Activated effector memory CD4-positive, alpha-beta T cell treated with Interleukin-2 at 50 U/mL for 16 hours (primary cell): ENCODE results near the gene CELA1.
"Not testable (repeated sequence)": the region's sequence is repeated elsewhere in the genome, so short reads cannot be mapped to it uniquely, and the experiment has no call there.

Experiments used
- DNase-seq: peaks from one replicate; pipeline ENCODE4 v3.0.0-alpha.2; 2020

Gene CELA1

DNA sequence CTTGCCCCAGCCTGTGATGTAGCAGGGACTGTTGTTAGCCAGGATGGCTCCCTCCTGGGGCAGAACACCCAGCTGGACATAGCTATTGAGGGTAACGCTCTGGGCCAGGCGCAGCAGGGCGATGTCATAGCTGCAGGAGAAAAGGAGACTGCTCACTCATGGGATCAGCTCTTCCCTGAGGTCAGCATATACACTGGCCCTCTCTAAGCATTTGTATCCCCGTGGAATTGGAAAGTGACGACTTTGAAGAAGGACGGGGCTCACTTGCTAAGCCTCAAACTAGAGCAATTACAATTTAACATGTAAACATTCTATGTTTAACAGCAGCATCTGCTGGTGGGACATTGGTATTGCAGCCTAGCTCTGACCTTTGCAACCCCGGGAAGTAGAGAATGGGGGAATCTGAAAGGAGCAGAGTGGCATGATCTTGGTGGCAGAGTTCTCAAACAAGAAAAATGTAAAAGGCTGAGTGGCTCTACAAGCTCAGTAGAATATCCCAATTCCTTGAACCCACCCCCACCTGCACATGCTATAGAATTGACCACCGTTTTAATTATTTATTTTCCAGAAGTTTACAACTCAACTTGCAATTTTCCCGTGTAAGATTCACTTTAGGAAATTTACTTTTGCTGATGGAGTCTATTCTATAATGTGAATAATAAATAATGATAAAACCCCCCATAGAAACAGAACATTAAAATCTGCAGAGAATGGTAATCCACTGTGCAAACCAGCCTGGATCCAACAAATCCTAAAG is 5.0 kb downstream of the CELA1 start:
- peak; percentile 51 for DNase-seq

- DNase-seq = no peak
Observed at GRCh38 chr12:51339750-51340149, 6.7 kb downstream of the CELA1 start.

DNA sequence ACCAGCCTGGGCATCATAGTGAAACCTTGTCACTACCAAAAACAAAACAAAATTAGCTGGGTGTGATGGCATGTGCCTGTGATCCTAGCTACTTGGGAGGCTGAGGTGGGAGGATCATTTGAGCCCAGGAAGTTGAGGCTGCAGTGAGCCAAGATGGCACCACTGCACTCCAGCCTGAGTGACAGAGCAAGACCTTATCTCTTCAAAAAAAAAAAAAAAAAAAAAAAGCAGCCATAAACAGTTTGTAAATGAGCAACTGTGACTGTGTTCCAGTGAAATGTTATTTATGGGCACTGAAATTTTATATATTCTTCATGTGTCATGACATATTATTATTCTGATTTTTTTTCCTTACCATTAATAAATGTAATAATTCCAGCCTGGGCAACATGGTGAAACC is 9.1 kb downstream of the CELA1 start:
- not testable (repeated sequence) for DNase-seq

GRCh38 chr12:51335931-51336330 is 10.5 kb downstream of the CELA1 start:
- DNase-seq = no peak

- DNase-seq = no peak
Observed at GRCh38 chr12:51334764-51335163, 11.7 kb downstream of the CELA1 start.

- no peak for DNase-seq
Observed at GRCh38 chr12:51333536-51333935, 12.9 kb downstream of the CELA1 start.

DNA sequence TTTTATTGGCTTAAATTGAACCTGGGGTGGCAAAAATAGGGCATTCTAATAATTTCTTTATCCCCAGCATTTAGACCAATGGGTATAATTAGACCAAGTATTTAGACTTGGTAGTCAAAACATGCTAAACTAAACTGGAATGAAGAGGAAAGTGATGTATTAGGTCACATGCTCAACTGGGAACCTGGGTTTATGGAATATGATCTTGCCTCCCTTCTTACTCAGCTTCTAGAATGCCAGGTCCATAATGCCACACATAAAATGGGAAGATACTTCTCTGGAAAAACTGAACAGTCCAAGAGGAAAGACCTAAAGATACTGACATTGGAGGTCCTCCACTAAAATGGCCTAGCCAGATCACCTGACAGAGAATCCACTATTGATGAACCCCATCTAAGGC is 16.3 kb downstream of the CELA1 start:
- no peak for DNase-seq

DNA sequence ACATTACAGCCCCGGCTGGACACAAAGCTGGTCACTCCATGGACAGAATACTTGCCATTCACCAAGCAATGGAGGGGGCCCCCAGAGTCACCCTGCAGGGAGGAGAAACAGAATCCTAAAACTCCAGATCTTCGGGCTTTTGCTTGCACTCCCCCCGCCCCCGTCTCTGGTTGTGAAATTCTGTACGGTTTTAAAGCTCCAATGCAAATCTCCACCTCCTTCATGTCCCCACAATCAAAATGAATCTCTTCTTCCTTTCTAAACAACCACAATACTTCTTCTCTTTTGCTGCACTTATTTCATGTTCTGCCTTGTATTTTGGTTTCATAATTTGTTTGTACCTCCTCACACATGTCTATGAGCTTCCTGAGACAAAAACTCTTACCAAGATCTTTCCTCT is 16.7 kb downstream of the CELA1 start:
- DNase-seq = no peak

DNA sequence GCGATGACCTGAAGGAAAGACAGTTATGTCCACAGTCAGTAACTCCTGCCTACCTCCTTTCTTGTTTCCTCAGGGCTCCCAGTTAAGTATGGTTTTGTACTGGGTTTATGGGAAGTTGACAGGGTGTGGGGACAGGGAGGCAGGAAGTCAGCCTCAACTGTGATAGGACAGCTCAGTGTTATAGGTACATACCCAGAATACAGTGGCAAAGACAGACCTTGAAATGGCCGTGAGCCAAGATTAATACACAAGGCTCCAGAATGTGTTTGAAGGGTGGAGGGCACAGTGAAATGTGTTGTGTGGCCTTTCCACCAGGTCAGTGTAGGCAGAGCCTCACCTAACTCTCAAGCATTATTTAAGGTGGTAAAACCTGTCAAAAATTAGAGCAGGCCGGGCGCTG is 17.9 kb downstream of the CELA1 start:
- no peak for DNase-seq

DNA sequence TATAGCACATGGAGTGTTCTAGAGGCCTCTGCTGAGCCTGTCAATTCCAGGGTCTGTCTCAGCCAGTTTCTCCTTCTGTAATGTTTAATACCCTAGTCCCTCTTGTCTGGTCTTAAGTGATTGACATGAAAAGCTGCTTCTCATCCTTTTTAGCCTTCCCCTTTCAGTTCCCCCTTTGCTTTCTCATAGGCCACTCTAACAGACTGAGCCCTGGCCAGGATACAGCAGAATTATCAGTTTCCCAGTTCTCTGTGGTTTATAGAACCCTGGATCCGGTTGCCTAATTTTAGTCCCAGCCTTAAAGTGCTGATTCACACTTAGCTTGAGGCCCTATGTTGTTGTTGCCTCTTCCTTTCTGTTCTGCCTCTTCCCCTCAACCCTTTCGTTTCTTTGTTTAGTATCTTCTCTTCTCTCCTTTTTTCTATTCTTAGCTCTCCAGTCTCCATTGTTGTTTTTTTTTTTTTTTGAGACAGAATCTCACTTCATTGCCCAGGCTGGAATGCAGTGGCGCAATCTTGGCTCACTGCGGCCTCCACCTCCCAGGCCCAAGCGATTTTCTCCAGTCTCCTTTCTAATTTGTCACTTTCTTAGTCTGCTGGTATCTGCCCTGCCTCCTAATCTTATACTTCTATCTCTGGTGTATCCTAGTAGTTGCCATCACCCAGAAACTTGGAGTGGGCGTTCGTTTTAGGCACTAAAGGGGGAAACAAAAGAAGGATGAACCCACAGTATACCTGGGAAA is 19.6 kb downstream of the CELA1 start:
- DNase-seq = no peak

- DNase-seq = no peak
Observed at GRCh38 chr12:51324953-51325352, 21.5 kb downstream of the CELA1 start.

GRCh38 chr12:51323966-51324895 is 22.2 kb downstream of the CELA1 start, which contains the start of gene BIN2:
Gene BIN2, minus strand, starts transcription at chr12:51324174. Its CDS starts 72 bp downstream, at chr12:51324102.
- peak; percentile 74 for DNase-seq

DNA sequence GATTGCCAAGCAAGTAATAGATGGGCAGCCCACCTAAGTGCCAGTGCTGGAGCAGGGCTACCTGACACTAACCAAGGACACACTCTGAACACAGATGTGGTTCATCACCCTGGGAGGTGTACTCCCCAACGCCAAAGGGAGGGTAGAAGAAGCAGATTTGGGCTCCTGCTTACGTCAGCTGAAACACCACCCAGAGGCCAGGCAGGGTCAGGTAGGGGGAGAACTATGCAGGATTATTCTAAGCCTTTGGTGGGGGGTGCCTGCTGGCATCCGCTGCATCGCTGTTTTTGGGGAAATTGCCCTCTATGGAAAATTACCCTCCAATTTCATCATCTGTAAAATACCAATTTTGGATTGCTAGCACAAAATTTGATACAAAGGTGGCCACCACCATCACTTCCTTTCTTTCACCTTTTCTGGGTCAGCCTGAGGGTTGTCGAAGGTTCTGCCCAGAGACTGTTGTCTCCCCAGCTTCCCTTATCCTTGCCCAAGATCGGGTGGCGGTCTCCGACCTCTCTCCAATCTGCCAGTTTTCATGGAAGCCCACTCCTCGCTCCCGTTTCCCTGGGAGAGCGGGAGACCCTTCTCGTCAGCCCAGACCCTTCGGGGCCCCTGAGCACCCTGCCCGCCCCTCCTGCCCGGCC is 23.0 kb downstream of the CELA1 start:
- DNase-seq = peak; percentile 54

DNA sequence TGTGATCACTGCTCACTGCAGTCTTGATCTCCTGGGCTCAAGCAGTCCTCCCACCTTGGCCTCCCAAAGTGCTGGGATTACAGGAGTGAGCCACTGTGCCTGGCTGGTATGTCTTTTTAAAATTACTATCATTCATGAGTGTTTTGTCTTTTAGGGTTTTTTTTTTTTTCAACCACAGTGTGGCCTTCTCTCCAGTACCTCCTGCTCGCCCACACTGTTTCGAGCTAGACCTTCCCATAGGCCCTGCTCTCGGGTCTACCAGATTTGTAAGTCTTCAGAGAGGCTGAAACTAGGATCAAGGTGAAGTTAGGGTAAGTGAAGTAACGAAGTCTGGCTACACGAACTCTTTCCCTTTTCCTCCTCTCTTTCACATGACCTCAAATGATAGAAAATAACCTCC is 24.0 kb downstream of the CELA1 start:
- no peak for DNase-seq

- no peak for DNase-seq
Observed at GRCh38 chr12:51321882-51322281, 24.6 kb downstream of the CELA1 start.

GRCh38 chr12:51320695-51321320 is 25.7 kb downstream of the CELA1 start:
- DNase-seq = no peak

GRCh38 chr12:51320311-51320694 is 26.2 kb downstream of the CELA1 start:
- DNase-seq = no peak

DNA sequence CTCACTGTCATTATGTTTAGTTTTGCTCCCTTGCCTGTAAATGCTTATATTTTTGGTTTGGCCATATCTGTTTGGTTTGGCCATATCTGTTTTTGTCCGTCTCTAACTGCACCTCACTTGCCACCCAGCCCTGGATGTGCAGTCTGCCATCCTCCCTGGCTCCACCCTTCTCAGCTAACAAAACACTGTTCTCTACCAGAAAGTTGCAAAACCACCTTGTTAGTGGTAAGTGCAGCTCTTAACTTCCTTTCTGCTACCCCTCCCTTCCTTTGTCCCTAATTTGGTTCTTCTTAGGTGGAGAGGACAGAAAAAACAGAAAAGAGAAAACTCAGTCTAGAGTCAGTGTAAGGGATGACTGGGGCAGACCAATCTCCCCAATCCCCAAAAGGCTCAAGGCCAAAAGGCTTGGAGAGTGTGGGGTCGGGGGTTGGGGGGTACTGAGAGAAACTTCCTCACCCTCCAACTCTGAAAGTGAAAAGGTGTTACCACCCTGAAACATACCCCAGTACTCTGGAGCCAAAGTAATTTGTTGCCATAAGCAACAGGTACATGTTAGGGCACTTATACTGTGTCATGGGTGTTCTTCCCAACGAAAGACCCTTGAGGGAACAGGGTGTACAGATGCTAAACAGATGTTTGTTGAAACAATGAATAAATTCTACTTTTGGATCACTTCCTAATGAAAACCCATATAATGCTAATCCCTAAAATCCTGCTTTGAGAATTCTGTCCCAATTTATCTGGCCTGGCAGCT is 27.5 kb downstream of the CELA1 start:
- peak; percentile 46 for DNase-seq

DNA sequence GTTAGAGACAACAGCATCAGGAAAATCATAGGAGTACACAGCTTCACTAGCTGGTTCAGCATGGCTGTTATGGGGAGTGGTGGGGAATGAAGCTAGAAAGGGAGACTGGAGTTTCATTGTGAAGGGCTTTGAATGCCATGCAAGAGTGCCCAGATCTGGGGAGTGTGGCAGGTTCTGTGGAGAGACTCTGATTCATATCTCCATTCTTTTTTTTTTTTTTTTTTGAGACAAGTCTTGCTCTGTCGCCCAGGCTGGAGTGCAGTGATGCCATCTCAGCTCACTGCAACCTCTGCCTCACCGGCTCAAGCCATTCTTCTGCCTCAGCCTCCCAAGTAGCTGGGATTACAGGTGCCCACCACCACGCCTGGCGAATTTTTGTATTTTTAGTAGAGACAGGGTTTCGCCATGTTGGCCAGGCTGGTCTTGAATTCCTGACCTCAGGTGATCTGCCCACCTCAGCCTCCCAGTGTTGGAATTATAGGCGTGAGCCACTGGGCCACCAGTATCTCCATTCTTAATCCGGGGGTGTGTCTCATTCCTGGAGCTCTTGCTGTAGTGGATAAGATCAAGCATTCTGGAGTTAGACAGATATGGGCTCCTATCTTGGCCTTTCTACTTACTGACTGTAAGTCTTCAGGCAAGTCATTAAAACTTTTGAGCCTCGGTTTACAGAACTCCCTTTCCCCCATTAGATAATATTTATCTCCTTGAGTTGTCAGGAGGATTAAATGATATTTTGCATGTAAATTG is 28.2 kb downstream of the CELA1 start:
- not testable (repeated sequence) for DNase-seq

DNA sequence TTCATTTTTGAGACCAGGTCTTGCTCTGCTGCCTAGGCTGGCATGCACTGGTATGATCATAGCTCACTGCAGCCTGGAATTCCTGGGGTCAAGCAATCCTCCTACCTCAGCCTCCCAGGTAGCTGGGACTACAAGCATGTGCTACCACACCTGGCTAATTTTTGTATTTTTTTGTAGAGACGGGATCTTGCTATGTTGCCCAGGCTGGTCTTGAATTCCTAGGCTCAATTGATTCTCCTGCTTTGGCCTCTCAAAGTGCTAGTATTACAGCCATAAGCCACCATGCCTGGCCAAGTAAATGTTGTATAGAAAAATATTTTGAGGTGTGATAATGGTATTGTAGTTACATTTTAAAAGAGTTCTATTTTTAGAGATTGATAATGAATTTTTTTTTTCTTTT is 35.1 kb downstream of the CELA1 start:
- no peak for DNase-seq
